NCI-H510A treated with DMSO at 0.1 percent for 48 hours (cell line): ENCODE measurements around the gene YPEL2.
"Not testable (repeated sequence)": the region's sequence is repeated elsewhere in the genome, so short reads cannot be mapped to it uniquely, and the experiment has no call there.

ENCODE experiments used
- DNase-seq: peaks from one replicate; lab custom pipeline; 2025; lab: John Stamatoyannopoulos, UW

YPEL2 gene

DNA sequence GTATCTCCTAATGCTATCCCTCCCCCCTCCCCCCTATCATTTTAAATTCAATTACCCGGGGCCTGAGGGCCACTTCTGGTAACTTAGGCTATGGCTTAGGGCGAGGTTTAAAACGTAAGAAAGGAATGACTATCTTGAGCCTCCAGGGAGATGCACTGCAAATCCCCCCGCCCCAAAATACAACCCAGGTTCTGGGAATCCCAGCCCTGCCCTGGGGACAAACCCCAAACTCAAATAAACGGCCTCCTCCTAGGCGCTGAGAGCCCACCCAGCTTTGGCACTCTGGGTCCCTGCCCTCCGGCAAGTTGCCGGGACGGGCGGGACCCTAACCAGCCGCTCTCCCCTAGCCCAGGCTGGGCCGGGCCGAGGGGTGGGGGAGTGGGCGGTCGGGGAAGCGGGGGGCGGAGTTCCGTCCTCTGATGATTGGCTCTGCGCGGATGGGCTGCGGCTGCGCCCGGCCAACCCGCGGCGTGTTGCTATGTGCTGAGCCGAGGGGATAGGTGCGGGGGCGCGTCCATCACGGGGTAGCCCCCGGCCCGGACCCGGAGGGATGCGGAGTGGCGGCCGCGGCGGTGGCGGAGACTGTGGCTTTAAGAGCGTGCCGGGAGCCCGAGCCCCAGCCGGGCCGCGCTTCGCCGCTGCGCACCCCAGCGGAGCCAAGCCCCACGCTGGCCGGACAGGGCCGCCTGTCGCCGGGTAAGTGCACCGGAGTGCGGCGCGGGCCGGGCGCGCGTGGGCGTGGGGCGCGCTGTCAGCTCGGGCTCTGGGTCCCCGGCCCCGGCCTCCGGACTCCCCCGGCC lies at the start of gene YPEL2:
Gene YPEL2, plus strand, starts transcription at position 527 of the 800 bp plus-strand sequence. CDS start 21,755 bp downstream, outside the sequence.
- peak; percentile 91 for DNase-seq

GRCh38 chr17:59284317-59284716 lies 47.1 kb upstream of the YPEL2 start:
- DNase-seq: no peak

DNA sequence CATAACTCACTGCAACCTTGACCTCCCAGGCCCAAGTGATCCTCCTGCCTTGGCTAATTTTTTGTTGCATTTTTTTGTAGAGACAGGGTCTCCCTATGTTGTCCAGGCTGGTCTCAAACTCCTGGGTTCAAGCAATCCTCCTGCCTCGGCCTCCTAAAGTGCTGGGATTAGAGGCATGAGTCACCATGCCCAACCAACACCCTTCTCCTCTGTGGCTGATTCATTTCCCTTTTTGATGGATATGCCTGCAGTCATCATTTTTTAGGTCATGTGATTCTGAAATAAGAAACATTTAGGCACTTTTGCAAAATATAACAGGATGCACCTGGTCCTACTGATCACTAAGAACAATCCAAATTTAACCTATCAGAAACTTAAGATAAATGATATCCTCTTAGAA lies 44.0 kb upstream of the YPEL2 start:
- no peak for DNase-seq

GRCh38 chr17:59287891-59288290 lies 43.6 kb upstream of the YPEL2 start:
- DNase-seq: no peak

- peak; percentile 33 for DNase-seq
Observed at GRCh38 chr17:59289981-59290301, 41.5 kb upstream of the YPEL2 start.

DNA sequence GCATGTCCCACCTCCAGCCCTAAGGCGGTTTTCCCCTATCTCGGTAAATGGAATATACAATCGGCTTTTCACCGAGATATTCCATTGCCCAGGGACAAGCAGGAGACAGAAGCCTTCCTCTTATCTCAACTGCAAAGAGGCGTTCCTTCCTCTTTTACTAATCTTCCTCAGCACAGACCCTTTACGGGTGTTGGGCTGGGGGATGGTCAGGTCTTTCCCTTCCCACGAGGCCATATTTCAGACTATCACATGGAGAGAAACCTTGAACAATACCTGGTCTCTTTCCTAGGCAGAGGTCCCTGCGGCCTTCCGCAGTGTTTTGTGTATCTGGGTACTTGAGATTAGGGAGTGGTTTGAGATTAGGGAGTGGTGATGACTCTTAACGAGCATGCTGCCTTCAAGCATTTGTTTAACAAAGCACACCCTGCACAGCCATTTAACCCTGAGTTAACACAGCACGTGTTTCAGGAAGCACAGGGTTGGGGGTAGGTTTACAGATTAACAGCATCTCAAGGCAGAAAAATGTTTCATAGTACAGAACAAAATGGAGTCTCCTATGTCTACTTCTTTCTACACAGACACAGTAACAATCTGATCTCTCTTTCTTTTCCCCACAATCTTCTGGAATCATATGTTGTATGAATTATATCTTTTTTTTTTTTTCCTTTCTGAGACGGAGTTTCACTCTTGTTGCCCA lies 41.0 kb upstream of the YPEL2 start:
- peak; percentile 65 for DNase-seq

DNA sequence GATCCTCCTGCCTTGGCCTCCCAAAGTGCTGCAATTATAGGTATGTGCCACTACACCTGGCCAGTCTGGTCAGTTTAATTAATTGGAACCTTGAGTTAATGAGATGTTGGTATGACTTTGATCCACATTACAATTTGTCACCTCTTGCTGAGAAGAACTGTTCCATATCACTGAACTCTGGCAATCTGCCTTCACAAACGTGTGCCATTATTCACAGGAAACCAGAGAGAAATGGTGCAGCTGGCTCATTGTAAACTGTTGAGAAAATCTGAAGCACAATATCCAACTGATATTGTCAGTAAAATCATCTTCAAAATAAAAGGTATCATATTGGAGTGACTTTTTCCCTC lies 39.3 kb upstream of the YPEL2 start:
- no peak for DNase-seq

GRCh38 chr17:59296190-59296589 lies 35.3 kb upstream of the YPEL2 start:
- no peak for DNase-seq

DNA sequence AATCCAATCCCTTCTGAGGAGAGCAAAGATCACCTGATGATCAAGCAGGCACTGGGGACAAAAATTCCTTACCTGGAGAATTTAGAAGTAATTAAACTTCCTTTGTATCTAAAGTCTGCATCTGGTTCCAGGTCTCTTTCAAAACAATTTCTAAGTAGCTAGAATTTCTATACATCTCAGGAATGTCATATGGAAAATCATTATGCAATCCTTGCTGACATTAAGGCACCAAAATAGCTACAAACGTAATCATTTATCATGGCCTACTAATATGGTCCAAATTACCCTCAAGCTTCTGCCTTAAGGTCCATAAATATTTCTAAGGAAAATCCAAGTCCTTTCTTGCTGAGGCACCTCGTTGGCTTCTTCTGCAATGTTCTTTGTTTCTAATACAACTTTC lies 32.9 kb upstream of the YPEL2 start:
- no peak for DNase-seq

GRCh38 chr17:59299400-59300092 lies 31.9 kb upstream of the YPEL2 start:
- DNase-seq: no peak

- no peak for DNase-seq
Observed at GRCh38 chr17:59300941-59301340, 30.5 kb upstream of the YPEL2 start.

GRCh38 chr17:59304811-59305210 lies 26.6 kb upstream of the YPEL2 start:
- DNase-seq: no peak

GRCh38 chr17:59310263-59310920 lies 21.1 kb upstream of the YPEL2 start:
- no peak for DNase-seq

DNA sequence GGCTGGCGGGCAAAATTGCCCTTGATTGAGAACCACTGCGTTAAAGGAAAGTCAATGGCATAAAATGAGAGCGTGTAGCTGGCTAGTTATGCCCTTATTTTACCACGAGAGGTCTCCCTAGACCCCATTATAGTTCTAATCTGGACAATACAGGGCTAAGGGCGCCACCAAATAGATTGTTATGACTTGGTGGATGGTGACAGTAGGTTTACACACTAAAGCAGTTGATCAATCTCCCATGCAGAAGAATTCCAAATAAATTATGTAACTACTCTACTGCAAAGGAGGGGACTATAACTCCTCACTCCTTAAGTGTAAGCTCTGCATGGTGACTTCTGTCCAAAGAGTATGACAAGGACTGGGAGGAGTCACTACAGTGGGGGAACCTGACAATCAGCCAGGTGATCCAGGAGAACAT lies 20.4 kb upstream of the YPEL2 start:
- DNase-seq: peak; percentile 91

DNA sequence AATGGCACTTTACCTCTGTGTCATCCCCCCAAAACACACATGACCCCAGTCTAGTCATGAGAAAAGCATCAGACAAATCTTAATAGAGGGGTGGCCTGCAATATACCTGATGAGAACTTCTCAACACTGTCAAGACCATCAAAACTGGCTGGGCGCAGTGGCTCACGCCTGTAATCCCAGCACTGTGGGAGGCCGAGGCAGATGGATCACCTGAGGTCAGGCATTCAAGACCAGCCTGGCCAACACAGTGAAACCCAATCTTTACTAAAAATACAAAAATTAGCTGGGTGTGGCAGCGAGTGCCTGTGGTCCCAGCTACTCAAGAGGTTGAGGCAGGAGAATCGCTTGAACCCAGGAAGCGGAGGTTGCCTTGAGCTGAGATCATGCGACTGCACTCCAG lies 19.9 kb upstream of the YPEL2 start:
- not testable (repeated sequence) for DNase-seq

DNA sequence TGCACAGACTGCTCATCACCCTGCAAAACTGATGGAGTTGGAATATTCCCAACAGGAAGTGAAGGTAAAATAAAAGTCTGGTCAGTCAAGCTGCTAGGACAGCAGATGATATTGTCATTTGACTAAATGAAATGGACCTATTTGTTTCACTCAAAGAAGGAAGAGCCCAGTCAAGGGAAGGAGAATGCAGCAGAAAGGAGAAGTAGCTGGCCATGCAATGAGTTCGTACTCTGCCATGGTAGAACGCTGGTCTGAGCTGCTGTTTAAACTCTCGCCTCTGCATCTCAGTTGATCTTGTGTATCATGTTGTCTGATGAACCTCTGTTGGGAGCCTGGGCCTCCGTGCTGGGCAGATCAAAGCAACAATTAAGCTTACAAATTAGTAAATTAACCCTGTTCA lies 15.6 kb upstream of the YPEL2 start:
- no peak for DNase-seq

- DNase-seq: no peak
Observed at GRCh38 chr17:59327121-59327980, 4.1 kb upstream of the YPEL2 start.

DNA sequence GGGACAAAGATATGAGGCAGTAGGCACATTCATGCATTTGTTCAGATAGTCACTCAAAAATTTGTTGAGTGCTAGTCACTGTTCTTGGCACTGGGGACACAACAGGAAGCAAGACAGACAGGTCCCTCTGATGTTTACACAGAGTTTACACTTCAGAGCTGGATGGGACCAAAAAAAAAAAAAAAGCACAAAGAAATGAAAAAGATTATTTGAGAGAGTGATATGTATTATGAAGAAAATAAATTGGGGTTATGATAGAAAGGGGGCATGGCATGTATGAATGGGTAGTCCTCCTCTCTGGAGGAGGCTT lies 3.5 kb upstream of the YPEL2 start:
- DNase-seq: no peak

GRCh38 chr17:59328601-59329000 lies 2.9 kb upstream of the YPEL2 start:
- DNase-seq: no peak

DNA sequence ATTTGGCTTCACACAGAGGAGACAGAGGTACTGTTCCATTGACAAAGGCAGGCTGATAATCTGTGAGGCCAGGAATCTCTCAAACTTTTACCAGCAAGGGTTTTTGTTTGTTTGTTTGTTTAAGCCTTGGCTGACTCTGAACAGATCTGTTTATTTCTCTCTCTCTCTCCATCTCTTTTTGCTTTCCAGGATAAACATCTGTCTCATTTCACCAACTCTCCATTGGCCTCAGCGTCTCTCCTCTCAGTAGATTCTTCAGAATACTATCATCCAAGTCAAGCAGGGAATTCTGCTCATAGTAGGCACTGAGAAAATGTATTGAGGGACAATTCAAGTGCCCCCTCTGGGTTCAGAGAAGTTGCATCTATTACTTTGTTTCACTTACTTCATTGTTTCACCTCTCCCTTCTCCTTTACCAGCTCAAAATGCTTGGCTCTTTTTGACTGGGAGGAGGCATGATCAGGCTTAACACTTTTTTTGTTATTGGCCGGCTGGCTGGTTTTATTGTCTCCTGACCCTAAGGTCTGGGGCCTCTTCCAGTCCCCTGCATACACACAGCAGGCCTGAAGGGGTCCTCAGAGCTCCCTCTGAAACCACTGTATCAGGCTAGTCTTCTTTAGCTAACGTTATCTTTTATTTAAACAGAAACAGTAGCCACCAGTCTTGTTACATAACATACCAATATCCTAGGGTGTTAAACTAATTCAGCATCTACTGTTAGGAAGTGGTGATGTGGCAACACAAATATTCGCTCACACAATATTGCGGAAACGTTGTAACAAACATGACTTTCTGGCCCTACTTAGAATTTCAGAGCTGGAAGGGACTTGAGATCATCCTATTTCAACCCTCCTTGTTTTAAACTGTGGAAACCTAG lies 2.0 kb upstream of the YPEL2 start:
- DNase-seq: peak; percentile 89
